Thoracic aorta (tissue), 2 donors: ENCODE measurements around the gene TFDP2. TPM values are rescaled to one million over a fixed set of nuclear protein-coding genes. Genes with fewer than 3 reads are reported as not detected.
A peak's percentile ranks its signal among the peaks of the same experiment; 100 is the strongest.
"Not testable (repeated sequence)": the region's sequence is repeated elsewhere in the genome, so short reads cannot be mapped to it uniquely, and the experiment has no call there.

ENCODE experiments used
- ATAC-seq: fragments of 150-250 bp; one replicate; pipeline ENCODE4 v1.8.0; 2017; ENCODE audit warnings: low read depth; ENCODE audit not compliant: insufficient number of reproducible peaks, low FRiP score
- DNase-seq: peaks from one replicate; pipeline ENCODE4 v3.0.0-alpha.2; 2020; ENCODE audit warnings: low spot score
- H3K27ac ChIP-seq, 2 donors: fragments of 200-600 bp; sonication (generic); 1 replicate in 1 of 2; 2 replicates in 1 of 2; pipeline ENCODE4 v1.5.1; 2016; ENCODE audit warnings: mild to moderate bottlenecking in 2 of 2, moderate library complexity in 2 of 2
- H3K27me3 ChIP-seq: fragments of 200-600 bp; sonication (generic); replicated peaks from 2 replicates; pipeline ENCODE4 v1.6.0; 2016; ENCODE audit warnings: mild to moderate bottlenecking; ENCODE audit not compliant: insufficient read depth
- H3K36me3 ChIP-seq: fragments of 200-600 bp; sonication (generic); one replicate; pipeline ENCODE4 v1.5.1; 2016
- H3K4me1 ChIP-seq, 2 donors: fragments of 200-600 bp; sonication (generic); 1 replicate in 1 of 2; 2 replicates in 1 of 2; pipeline versions ENCODE4 v1.5.1 to v1.6.0; 2016; ENCODE audit warnings: low read depth in 2 of 2, mild to moderate bottlenecking in 1 of 2; ENCODE audit not compliant: control insufficient read depth in 1 of 2
- H3K4me3 ChIP-seq: fragments of 200-600 bp; sonication (generic); 2 replicates; pipeline ENCODE4 v1.5.1; 2016; ENCODE audit warnings: mild to moderate bottlenecking
- H3K9me3 ChIP-seq: fragments of 200-600 bp; sonication (generic); 2 replicates; pipeline ENCODE4 v1.5.1; 2016
- total RNA-seq, 2 donors: library from RNA; depleted of rRNA; stranded (reverse); fragments of >200 nt; gene quantifications; one replicate each; pipeline versions ENCODE4 v1.1.0 to v1.2.3, GENCODE V29; 2016
- TF ChIP-seq, protein P1 (sequence below): fragments of 200-600 bp; sonication (generic); IDR thresholded peaks from one replicate; pipeline ENCODE4 v1.5.1; 2019; ENCODE audit warnings: antibody characterized with exemption

The TFDP2 gene
- total RNA-seq, 2 donors from 2014 or later: 29.2 to 210 TPM

DNA sequence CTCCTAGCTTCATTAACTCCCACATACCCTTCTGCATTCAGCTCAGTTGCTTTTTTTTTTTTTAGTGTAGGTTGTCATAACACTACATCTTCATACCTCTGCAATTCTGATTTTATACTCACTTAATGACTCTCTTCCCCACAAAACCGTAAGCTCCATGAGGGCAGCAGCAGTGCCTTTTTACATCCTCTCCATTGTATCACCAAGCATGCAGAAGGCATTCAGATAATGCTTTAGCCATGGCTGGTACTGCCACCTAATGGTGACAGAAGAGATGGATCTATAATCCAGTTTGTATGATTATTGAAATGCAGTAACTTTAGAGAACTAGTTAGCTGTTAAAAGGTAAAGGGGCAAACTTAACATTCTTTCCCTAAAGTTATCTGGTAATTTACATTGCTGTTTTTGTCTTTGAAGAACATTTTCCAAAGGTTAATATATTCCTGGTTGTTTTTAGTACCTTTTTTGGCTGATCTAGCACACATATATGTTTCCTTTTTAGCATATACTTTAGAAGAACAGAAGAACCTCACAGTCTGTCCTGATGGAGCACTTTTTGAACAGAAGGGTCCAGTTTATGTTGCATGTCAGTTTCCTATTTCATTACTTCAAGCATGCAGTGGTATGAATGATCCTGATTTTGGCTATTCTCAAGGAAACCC, 236.1 kb downstream of the TFDP2 start:
- H3K9me3 ChIP-seq: no peaks in the 10 kb centered on the region
- H3K36me3 ChIP-seq: peaks cover 6% of the 10 kb centered on the region
- TF ChIP-seq, protein P1, sequence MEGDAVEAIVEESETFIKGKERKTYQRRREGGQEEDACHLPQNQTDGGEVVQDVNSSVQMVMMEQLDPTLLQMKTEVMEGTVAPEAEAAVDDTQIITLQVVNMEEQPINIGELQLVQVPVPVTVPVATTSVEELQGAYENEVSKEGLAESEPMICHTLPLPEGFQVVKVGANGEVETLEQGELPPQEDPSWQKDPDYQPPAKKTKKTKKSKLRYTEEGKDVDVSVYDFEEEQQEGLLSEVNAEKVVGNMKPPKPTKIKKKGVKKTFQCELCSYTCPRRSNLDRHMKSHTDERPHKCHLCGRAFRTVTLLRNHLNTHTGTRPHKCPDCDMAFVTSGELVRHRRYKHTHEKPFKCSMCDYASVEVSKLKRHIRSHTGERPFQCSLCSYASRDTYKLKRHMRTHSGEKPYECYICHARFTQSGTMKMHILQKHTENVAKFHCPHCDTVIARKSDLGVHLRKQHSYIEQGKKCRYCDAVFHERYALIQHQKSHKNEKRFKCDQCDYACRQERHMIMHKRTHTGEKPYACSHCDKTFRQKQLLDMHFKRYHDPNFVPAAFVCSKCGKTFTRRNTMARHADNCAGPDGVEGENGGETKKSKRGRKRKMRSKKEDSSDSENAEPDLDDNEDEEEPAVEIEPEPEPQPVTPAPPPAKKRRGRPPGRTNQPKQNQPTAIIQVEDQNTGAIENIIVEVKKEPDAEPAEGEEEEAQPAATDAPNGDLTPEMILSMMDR: peak; percentile 50
- no peak overlapping the region for H3K4me3 ChIP-seq
- DNase-seq (no peak), ATAC-seq (no peak)
- H3K27me3 ChIP-seq: no peaks in the 10 kb centered on the region
- H3K4me1 ChIP-seq: no peaks in the 10 kb centered on the region
- no peak overlapping the region for H3K27ac ChIP-seq

DNA sequence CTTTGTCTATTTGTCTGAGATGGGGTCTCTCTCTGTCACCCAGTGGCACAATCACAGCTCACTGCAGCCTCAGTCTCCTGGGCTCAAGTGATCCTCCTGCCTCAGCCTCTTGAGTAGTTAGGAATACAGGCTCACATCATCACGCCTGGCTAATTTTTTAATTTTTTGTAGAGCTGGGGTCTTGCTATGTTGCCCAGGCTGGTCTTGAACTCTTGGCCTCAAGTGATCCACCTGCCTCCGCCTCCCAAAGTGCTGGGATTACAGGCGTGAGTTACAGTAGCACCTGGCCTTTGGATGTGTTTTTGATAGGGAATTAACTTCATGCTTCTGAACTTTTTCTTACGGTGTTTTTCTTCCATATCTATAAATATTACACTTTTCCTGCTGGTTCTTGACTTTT, 239.4 kb downstream of the TFDP2 start:
- not testable (repeated sequence) for H3K4me3 ChIP-seq, H3K27me3 ChIP-seq, ATAC-seq, H3K9me3 ChIP-seq, H3K4me1 ChIP-seq, DNase-seq, H3K27ac ChIP-seq
- peaks cover 12% of the 10 kb centered on the region for H3K36me3 ChIP-seq

DNA sequence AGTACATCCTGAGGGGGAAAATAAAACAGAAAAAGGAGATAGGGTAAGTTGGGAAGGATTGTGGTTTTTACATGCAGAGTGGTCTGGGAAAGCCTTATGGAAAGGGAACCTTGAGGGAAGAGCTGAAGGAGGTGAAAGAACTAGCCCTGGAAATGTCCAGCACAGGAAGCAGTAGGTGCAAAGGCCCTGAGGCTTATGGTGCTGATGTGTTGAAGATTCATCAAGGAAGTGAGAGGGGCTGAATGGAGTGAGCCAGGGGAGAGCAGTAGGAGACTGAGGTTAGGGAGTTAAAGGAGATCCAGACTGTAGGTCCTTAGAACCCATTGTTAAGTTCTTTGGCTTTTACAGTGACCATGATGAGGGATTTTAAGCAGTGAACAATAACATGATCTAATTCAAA, 239.9 kb downstream of the TFDP2 start:
- Histone ChIP-seq H3K27ac (no peak overlapping the region), H3K36me3 (peaks cover 12% of the 10 kb centered on the region), H3K27me3 (no peaks in the 10 kb centered on the region), H3K4me1 (no peaks in the 10 kb centered on the region), H3K9me3 (no peaks in the 10 kb centered on the region), H3K4me3 (no peak overlapping the region)
- no peak for DNase-seq
- TF ChIP-seq, protein P1: no peak
- ATAC-seq: no peak

DNA sequence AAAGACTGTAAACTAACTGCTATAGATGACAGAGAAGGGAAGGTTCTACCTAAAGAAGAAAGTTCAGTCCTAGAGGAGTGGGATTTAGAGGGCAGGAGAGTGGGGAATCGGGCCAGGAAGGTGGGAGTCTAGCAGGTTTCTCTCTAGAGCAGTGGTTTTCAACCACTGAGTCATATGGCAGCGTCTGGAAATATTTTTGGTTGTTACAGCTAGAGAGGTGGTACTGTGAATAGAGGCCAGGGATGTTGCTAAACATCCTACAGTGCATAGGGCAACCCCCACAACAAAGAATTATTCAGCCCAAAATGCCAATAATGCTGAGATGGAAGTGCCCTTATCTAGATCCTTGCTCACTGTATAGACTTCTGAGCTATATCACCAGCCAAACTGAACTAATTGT, 244.2 kb downstream of the TFDP2 start:
- no peak for ATAC-seq
- H3K4me1 ChIP-seq: no peaks in the 10 kb centered on the region
- H3K27ac ChIP-seq: no peak overlapping the region
- DNase-seq: no peak
- no peaks in the 10 kb centered on the region for H3K9me3 ChIP-seq
- peaks cover 12% of the 10 kb centered on the region for H3K36me3 ChIP-seq
- TF ChIP-seq, protein P1: no peak
- H3K4me3 ChIP-seq: no peak overlapping the region
- H3K27me3 ChIP-seq: no peaks in the 10 kb centered on the region

DNA sequence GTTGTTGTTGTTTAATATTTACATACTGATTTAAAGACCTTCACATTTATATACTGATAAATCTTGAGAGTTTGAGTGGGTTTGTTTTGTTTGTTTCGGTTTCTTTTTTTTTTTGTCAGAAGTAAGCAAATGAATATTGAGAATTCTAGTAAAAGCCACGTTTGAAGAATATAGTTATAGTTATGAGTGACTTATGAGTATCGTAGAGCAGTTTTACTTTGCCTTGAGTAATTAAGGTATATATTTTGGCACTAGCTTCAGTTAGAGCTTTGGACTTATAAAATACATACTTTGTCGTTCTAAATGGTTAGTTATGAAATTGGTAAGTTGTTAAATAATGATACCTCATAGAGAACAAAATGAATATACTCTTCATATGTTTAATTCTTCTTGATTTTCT, 245.1 kb downstream of the TFDP2 start:
- no peaks in the 10 kb centered on the region for H3K4me1 ChIP-seq
- ATAC-seq: no peak
- no peak overlapping the region for H3K27ac ChIP-seq
- TF ChIP-seq, protein P1: no peak
- no peaks in the 10 kb centered on the region for H3K27me3 ChIP-seq
- peaks cover 10% of the 10 kb centered on the region for H3K36me3 ChIP-seq
- no peak overlapping the region for H3K4me3 ChIP-seq
- DNase-seq: no peak
- no peaks in the 10 kb centered on the region for H3K9me3 ChIP-seq

DNA sequence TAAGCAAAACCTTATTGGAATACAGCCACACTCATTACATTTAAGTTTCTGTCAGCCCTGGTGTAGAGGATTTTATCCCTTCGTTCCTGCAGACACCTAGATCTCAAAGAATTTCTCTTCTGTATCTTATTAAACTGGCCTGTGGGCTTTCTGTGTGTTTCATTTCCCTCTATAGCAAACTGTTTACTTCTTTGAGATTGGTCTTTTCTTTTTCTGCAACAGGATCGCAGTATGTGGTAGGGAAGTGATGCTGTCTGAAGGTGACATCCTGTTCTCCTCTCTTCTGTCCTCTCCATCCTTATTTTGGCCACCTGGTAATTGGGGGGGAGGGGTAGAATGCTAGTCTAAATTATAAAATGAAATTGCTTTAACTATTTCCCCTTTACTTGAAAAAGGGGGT, 247.4 kb downstream of the TFDP2 start:
- TF ChIP-seq, protein P1: no peak

More for the DNA sequence above, 247.4 kb downstream of the TFDP2 start:
- H3K27me3 ChIP-seq: no peaks in the 10 kb centered on the region
- no peak overlapping the region for H3K27ac ChIP-seq
- H3K9me3 ChIP-seq: no peaks in the 10 kb centered on the region
- no peaks in the 10 kb centered on the region for H3K4me1 ChIP-seq
- ATAC-seq (no peak), DNase-seq (no peak)
- H3K36me3 ChIP-seq: peaks cover 6% of the 10 kb centered on the region
- H3K4me3 ChIP-seq: no peak overlapping the region
